ENCODE data around the gene NAT16. TPM values are rescaled to one million over a fixed set of nuclear protein-coding genes. Genes with fewer than 3 reads are reported as not detected.

NAT16 gene
- polyA plus RNA-seq, 1 donor from 2014 or later = 4.5 TPM

DNA sequence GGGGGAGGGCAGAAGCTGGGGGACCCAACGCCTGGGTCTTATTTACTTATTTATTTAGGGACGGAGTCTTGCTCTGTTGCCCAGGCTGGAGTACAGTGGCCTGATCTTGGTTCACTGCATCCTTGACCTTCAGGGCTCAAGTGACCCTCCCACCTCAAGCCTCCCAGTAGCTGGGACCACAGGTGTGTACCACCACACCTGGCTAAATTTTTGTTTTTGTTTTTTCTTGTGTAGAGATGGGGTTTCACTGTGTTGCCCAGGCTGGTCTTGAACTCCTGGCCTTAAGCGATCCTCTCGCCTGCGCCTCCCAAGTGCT, 22.5 kb upstream of the NAT16 start:
- Histone ChIP-seq H3K79me2 (replicated peaks; ENCODE audit: insufficient read depth, low read length) (no peaks in the 10 kb centered on the region), H3K27me3 (ENCODE audit: insufficient read depth, low read depth, low read length) (peaks cover 31% of the 10 kb centered on the region)

DNA sequence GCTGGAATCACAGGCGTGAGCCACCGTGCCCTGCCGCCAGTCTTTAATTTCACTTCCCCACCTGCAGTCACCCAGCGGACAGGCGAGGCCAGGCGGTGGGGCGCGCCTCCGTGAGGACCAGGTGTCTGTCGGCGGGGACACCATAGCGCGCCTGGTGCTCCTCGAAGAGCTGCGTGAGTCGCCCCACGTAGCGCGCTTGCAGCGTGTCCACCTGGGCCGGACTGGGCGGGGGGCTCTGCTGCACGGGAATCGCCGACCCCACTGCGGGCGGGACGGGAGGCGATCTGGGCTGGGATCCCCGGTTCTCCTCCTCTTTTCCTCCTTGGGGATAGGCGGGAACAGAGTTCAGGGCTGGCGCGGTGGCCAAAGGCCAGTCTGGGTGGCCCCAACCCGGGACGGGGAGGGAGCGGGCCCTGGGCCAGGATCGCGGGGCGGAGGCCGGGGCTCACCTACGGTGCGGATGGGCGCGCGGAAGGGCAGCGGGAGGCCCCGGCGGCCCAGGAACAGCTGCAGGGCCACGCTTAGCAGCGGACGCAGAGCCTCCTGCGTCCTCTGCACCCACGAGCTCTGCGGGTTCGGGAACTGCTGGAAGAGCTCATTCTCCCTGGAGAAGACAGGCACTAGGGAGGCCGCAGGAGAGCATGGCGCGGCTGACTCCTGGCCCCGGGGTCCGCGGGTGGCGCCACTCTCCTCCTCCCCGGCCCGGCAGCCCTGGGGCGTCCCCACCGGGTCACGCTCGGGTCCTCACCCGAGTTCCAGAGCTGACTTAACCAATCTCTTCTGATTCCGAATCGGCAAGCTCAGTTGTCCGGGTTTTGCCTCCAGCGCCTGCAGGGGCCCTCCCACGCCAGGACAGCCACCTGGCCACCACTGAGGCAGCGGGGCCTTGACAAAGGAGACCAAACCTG, 21.9 kb upstream of the NAT16 start:
- H3K9ac ChIP-seq (ENCODE audit: low read length) = no peak overlapping the region
- H3K27ac ChIP-seq (ENCODE audit: low read length) = no peak overlapping the region
- no peak overlapping the region for H3K4me2 ChIP-seq (ENCODE audit: low read length)
- peaks cover 31% of the 10 kb centered on the region for H3K27me3 ChIP-seq (ENCODE audit: insufficient read depth, low read depth, low read length)
- H3F3A ChIP-seq (ENCODE audit: insufficient read depth, low read length, poor library complexity, severe bottlenecking) = no peaks in the 10 kb centered on the region
- no peaks in the 10 kb centered on the region for H3K9me3 ChIP-seq (ENCODE audit: low read length)
- no peak overlapping the region for H3K4me3 ChIP-seq (ENCODE audit: low read length)
- TF ChIP-seq RAD21 (conservative IDR thresholded peaks at IDR 0.05) (no peak), TAF1 (IDR thresholded peaks at IDR 0.05; ENCODE audit: low read depth) (no peak), MXI1 (conservative IDR thresholded peaks at IDR 0.05; ENCODE audit: poor library complexity, severe bottlenecking) (no peak), POLR2AphosphoS5 (IDR thresholded peaks at IDR 0.05) (no peak), EP300 (conservative IDR thresholded peaks at IDR 0.05; ENCODE audit: poor library complexity, severe bottlenecking) (no peak), EZH2 (IDR thresholded peaks at IDR 0.05; ENCODE audit: borderline replicate concordance, insufficient read depth, low read length, poor library complexity, severe bottlenecking) (no peak), SMC3 (conservative IDR thresholded peaks at IDR 0.05; ENCODE audit: poor library complexity) (no peak)
- TF ChIP-seq, protein P1, sequence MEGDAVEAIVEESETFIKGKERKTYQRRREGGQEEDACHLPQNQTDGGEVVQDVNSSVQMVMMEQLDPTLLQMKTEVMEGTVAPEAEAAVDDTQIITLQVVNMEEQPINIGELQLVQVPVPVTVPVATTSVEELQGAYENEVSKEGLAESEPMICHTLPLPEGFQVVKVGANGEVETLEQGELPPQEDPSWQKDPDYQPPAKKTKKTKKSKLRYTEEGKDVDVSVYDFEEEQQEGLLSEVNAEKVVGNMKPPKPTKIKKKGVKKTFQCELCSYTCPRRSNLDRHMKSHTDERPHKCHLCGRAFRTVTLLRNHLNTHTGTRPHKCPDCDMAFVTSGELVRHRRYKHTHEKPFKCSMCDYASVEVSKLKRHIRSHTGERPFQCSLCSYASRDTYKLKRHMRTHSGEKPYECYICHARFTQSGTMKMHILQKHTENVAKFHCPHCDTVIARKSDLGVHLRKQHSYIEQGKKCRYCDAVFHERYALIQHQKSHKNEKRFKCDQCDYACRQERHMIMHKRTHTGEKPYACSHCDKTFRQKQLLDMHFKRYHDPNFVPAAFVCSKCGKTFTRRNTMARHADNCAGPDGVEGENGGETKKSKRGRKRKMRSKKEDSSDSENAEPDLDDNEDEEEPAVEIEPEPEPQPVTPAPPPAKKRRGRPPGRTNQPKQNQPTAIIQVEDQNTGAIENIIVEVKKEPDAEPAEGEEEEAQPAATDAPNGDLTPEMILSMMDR (IDR thresholded peaks at IDR 0.05; ENCODE audit: poor library complexity, severe bottlenecking) = no peak
- TF ChIP-seq, protein P2, sequence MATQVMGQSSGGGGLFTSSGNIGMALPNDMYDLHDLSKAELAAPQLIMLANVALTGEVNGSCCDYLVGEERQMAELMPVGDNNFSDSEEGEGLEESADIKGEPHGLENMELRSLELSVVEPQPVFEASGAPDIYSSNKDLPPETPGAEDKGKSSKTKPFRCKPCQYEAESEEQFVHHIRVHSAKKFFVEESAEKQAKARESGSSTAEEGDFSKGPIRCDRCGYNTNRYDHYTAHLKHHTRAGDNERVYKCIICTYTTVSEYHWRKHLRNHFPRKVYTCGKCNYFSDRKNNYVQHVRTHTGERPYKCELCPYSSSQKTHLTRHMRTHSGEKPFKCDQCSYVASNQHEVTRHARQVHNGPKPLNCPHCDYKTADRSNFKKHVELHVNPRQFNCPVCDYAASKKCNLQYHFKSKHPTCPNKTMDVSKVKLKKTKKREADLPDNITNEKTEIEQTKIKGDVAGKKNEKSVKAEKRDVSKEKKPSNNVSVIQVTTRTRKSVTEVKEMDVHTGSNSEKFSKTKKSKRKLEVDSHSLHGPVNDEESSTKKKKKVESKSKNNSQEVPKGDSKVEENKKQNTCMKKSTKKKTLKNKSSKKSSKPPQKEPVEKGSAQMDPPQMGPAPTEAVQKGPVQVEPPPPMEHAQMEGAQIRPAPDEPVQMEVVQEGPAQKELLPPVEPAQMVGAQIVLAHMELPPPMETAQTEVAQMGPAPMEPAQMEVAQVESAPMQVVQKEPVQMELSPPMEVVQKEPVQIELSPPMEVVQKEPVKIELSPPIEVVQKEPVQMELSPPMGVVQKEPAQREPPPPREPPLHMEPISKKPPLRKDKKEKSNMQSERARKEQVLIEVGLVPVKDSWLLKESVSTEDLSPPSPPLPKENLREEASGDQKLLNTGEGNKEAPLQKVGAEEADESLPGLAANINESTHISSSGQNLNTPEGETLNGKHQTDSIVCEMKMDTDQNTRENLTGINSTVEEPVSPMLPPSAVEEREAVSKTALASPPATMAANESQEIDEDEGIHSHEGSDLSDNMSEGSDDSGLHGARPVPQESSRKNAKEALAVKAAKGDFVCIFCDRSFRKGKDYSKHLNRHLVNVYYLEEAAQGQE (IDR thresholded peaks at IDR 0.05; ENCODE audit: borderline replicate concordance) = no peak
- H2AFZ ChIP-seq (ENCODE audit: low read depth, low read length) = no peak overlapping the region
- H4K20me1 ChIP-seq (ENCODE audit: insufficient read depth) = no peaks in the 10 kb centered on the region
- no peaks in the 10 kb centered on the region for H3K9me2 ChIP-seq (ENCODE audit: insufficient read depth, low read length)
- no peaks in the 10 kb centered on the region for H3K36me3 ChIP-seq (ENCODE audit: insufficient read depth, low read length)
- H3K79me2 ChIP-seq (replicated peaks; ENCODE audit: insufficient read depth, low read length) = no peaks in the 10 kb centered on the region

More for the DNA sequence above, 22.5 kb upstream of the NAT16 start:
- Histone ChIP-seq H3K9me3 (ENCODE audit: low read length) (no peaks in the 10 kb centered on the region), H3K27ac (ENCODE audit: low read length) (no peak overlapping the region), H3K9ac (ENCODE audit: low read length) (no peak overlapping the region), H4K20me1 (ENCODE audit: insufficient read depth) (no peaks in the 10 kb centered on the region), H3F3A (ENCODE audit: insufficient read depth, low read length, poor library complexity, severe bottlenecking) (no peaks in the 10 kb centered on the region), H3K36me3 (ENCODE audit: insufficient read depth, low read length) (no peaks in the 10 kb centered on the region), H3K9me2 (ENCODE audit: insufficient read depth, low read length) (no peaks in the 10 kb centered on the region), H3K4me2 (ENCODE audit: low read length) (no peak overlapping the region), H2AFZ (ENCODE audit: low read depth, low read length) (no peak overlapping the region), H3K4me3 (ENCODE audit: low read length) (no peak overlapping the region)
- TF ChIP-seq EP300 (conservative IDR thresholded peaks at IDR 0.05; ENCODE audit: poor library complexity, severe bottlenecking) (no peak), MXI1 (conservative IDR thresholded peaks at IDR 0.05; ENCODE audit: poor library complexity, severe bottlenecking) (no peak), TAF1 (IDR thresholded peaks at IDR 0.05; ENCODE audit: low read depth) (no peak)
